ENCODE results near the gene DERL3. TPM values are rescaled to one million over a fixed set of nuclear protein-coding genes. Genes with fewer than 3 reads are reported as not detected.
A peak's percentile ranks its signal among the peaks of the same experiment; 100 is the strongest.

DERL3 gene
- total RNA-seq, 5 donors from 2014 or later (not counting 1 experiment from before 2014, with no cell fraction given), result 1.2 to 3.9 (median 2.8) TPM

- H3K27ac ChIP-seq (ENCODE audit: low read length), result no peak overlapping the region
- H3K36me3 ChIP-seq (ENCODE audit: control insufficient read depth in 2 of 2, extremely low read depth in 1 of 2, insufficient read depth in 1 of 2, low read length in 1 of 2), result no peaks in the 10 kb centered on the region
- H3K9me3 ChIP-seq, result no peaks in the 10 kb centered on the region
- 30% methylated on average over 54 of the region's 62 CpGs for WGBS (ENCODE audit: insufficient coverage)
- H3K36me3 Mint-ChIP-seq, result no peaks in the 10 kb centered on the region
- DNase-seq (peak; percentile 55 to 90 (median 78)), ATAC-seq (replicated peaks in 1 of 4) (peak; percentile 87 to 94 (median 90))
- H3K4me3 ChIP-seq (ENCODE audit: control insufficient read depth in 1 of 2, extremely low read depth in 1 of 2, low read length in 1 of 2), result no peak overlapping the region
- peaks cover 0 to 16% of the 10 kb centered on the region in 2 experiments for H3K27me3 ChIP-seq (replicated peaks in 1 of 2; ENCODE audit: control insufficient read depth in 2 of 2, extremely low read depth in 1 of 2, insufficient read depth in 2 of 2, low read length in 1 of 2)
- H3K9me3 Mint-ChIP-seq, result no peaks in the 10 kb centered on the region
- no peak overlapping the region for H3K27ac Mint-ChIP-seq
- ChIA-PET POLR2A (no interaction called here), CTCF (interaction anchor here in 1 of 2 donors (0.8 to 1.6 kb wide), 2 partner anchors 8 to 78 kb away, joined by 4 to 7 read pairs; partner anchors contain the start of gene SLC2A11)
- H3K27me3 Mint-ChIP-seq, result peaks cover 0 to 4% of the 10 kb centered on the region in 2 donors
- no peak overlapping the region for H3K4me3 Mint-ChIP-seq
- peaks cover 0 to 5% (median 3%) of the 10 kb centered on the region in 3 donors for H3K4me1 Mint-ChIP-seq
- H3K4me1 ChIP-seq (ENCODE audit: control insufficient read depth in 1 of 2, extremely low read depth in 1 of 2, insufficient read depth in 2 of 2, low read length in 2 of 2), result peaks cover 0 to 13% of the 10 kb centered on the region in 2 experiments
Measured at GRCh38 chr22:23849009-23850006, 10.5 kb upstream of the DERL3 start.

GRCh38 chr22:23847991-23848864 is 9.4 kb upstream of the DERL3 start:
- ChIA-PET CTCF (interaction anchor here (0.7 to 1.6 kb wide), 4 partner anchors 8 to 171 kb away, joined by 3 to 7 read pairs (median 4); partner anchors contain the start of genes DERL3 (in 1 of the 2) and SLC2A11 (in 1 of the 2)), POLR2A (no interaction called here)
- 88% methylated on average over 18 of the region's 24 CpGs for WGBS (ENCODE audit: insufficient coverage)
- Histone ChIP-seq H3K27ac (ENCODE audit: low read length) (no peak overlapping the region), H3K4me3 (ENCODE audit: control insufficient read depth in 1 of 2, extremely low read depth in 1 of 2, low read length in 1 of 2) (no peak overlapping the region), H3K4me1 (ENCODE audit: control insufficient read depth in 1 of 2, extremely low read depth in 1 of 2, insufficient read depth in 2 of 2, low read length in 2 of 2) (peaks cover 0 to 13% of the 10 kb centered on the region in 2 experiments), H3K9me3 (no peaks in the 10 kb centered on the region), H3K36me3 (ENCODE audit: control insufficient read depth in 2 of 2, extremely low read depth in 1 of 2, insufficient read depth in 1 of 2, low read length in 1 of 2) (no peaks in the 10 kb centered on the region), H3K27me3 (replicated peaks in 1 of 2; ENCODE audit: control insufficient read depth in 2 of 2, extremely low read depth in 1 of 2, insufficient read depth in 2 of 2, low read length in 1 of 2) (peaks cover 0 to 16% of the 10 kb centered on the region in 2 experiments)
- Mint-ChIP-seq H3K9me3 (no peaks in the 10 kb centered on the region), H3K27me3 (peaks cover 0 to 4% of the 10 kb centered on the region in 2 donors), H3K36me3 (no peaks in the 10 kb centered on the region), H3K4me1 (peaks cover 0 to 5% (median 3%) of the 10 kb centered on the region in 3 donors), H3K4me3 (no peak overlapping the region), H3K27ac (no peak overlapping the region)
- DNase-seq, result no peak
- no peak for ATAC-seq (replicated peaks in 1 of 4)

GRCh38 chr22:23847310-23847920 is 8.6 kb upstream of the DERL3 start:
- H3K4me3 ChIP-seq (ENCODE audit: control insufficient read depth in 1 of 2, extremely low read depth in 1 of 2, low read length in 1 of 2), result no peak overlapping the region
- no peak for ATAC-seq (replicated peaks in 1 of 4)

GRCh38 chr22:23846081-23846469 is 7.3 kb upstream of the DERL3 start:
- peaks cover 0 to 13% of the 10 kb centered on the region in 2 experiments for H3K4me1 ChIP-seq (ENCODE audit: control insufficient read depth in 1 of 2, extremely low read depth in 1 of 2, insufficient read depth in 2 of 2, low read length in 2 of 2)
- H3K36me3 ChIP-seq (ENCODE audit: control insufficient read depth in 2 of 2, extremely low read depth in 1 of 2, insufficient read depth in 1 of 2, low read length in 1 of 2), result no peaks in the 10 kb centered on the region
- Mint-ChIP-seq H3K27ac (no peak overlapping the region), H3K4me1 (peaks cover 0 to 5% (median 3%) of the 10 kb centered on the region in 3 donors), H3K9me3 (no peaks in the 10 kb centered on the region), H3K4me3 (no peak overlapping the region), H3K36me3 (no peaks in the 10 kb centered on the region), H3K27me3 (peaks cover 0 to 3% of the 10 kb centered on the region in 2 donors)
- no peak overlapping the region for H3K27ac ChIP-seq (ENCODE audit: low read length)
- CTCF ChIA-PET, result interaction anchor here (0.6 to 1.2 kb wide), 3 partner anchors 11 to 259 kb away, joined by 3 read pairs; partner anchors contain the start of gene SLC2A11 (in 1 of the 2)
- WGBS (ENCODE audit: insufficient coverage), result 81% methylated on average over 4 of the region's 7 CpGs
- peaks cover 0 to 18% of the 10 kb centered on the region in 2 experiments for H3K27me3 ChIP-seq (replicated peaks in 1 of 2; ENCODE audit: control insufficient read depth in 2 of 2, extremely low read depth in 1 of 2, insufficient read depth in 2 of 2, low read length in 1 of 2)
- no peak overlapping the region for H3K4me3 ChIP-seq (ENCODE audit: control insufficient read depth in 1 of 2, extremely low read depth in 1 of 2, low read length in 1 of 2)
- no peaks in the 10 kb centered on the region for H3K9me3 ChIP-seq
- no peak for ATAC-seq (replicated peaks in 1 of 4)
- DNase-seq, result no peak
- POLR2A ChIA-PET, result no interaction called here

More at GRCh38 chr22:23847310-23847920, 8.6 kb upstream of the DERL3 start:
- Histone ChIP-seq H3K9me3 (no peaks in the 10 kb centered on the region), H3K27me3 (replicated peaks in 1 of 2; ENCODE audit: control insufficient read depth in 2 of 2, extremely low read depth in 1 of 2, insufficient read depth in 2 of 2, low read length in 1 of 2) (peaks cover 0 to 16% of the 10 kb centered on the region in 2 experiments), H3K4me1 (ENCODE audit: control insufficient read depth in 1 of 2, extremely low read depth in 1 of 2, insufficient read depth in 2 of 2, low read length in 2 of 2) (peaks cover 0 to 13% of the 10 kb centered on the region in 2 experiments), H3K36me3 (ENCODE audit: control insufficient read depth in 2 of 2, extremely low read depth in 1 of 2, insufficient read depth in 1 of 2, low read length in 1 of 2) (no peaks in the 10 kb centered on the region), H3K27ac (ENCODE audit: low read length) (no peak overlapping the region)
- ChIA-PET CTCF (interaction anchor here in 1 of 2 donors (0.7 kb wide), 1 partner anchor 9 kb away, joined by 4 read pairs; the partner anchor contains the start of gene DERL3), POLR2A (no interaction called here)
- Mint-ChIP-seq H3K9me3 (no peaks in the 10 kb centered on the region), H3K27me3 (peaks cover 0 to 4% of the 10 kb centered on the region in 2 donors), H3K4me3 (no peak overlapping the region), H3K36me3 (no peaks in the 10 kb centered on the region), H3K27ac (no peak overlapping the region), H3K4me1 (peaks cover 0 to 5% (median 3%) of the 10 kb centered on the region in 3 donors)
- DNase-seq, result no peak
- WGBS (ENCODE audit: insufficient coverage), result 100% methylated on average over 10 of the region's 18 CpGs

GRCh38 chr22:23845265-23846080 is 6.7 kb upstream of the DERL3 start:
- CTCF ChIA-PET, result interaction anchor here (0.6 to 1.2 kb wide), 3 partner anchors 12 to 260 kb away, joined by 3 read pairs; partner anchors contain the start of gene SLC2A11 (in 1 of the 2)
- DNase-seq (no peak), ATAC-seq (replicated peaks in 1 of 4) (no peak)
- H3K9me3 Mint-ChIP-seq, result no peaks in the 10 kb centered on the region
- peaks cover 0 to 18% of the 10 kb centered on the region in 2 experiments for H3K27me3 ChIP-seq (replicated peaks in 1 of 2; ENCODE audit: control insufficient read depth in 2 of 2, extremely low read depth in 1 of 2, insufficient read depth in 2 of 2, low read length in 1 of 2)
- WGBS (ENCODE audit: insufficient coverage), result 84% methylated on average over 6 of the region's 9 CpGs
- no peaks in the 10 kb centered on the region for H3K36me3 ChIP-seq (ENCODE audit: control insufficient read depth in 2 of 2, extremely low read depth in 1 of 2, insufficient read depth in 1 of 2, low read length in 1 of 2)
- no peaks in the 10 kb centered on the region for H3K9me3 ChIP-seq
- H3K4me1 ChIP-seq (ENCODE audit: control insufficient read depth in 1 of 2, extremely low read depth in 1 of 2, insufficient read depth in 2 of 2, low read length in 2 of 2), result peaks cover 0 to 13% of the 10 kb centered on the region in 2 experiments
- no peak overlapping the region for H3K4me3 ChIP-seq (ENCODE audit: control insufficient read depth in 1 of 2, extremely low read depth in 1 of 2, low read length in 1 of 2)
- POLR2A ChIA-PET, result no interaction called here
- no peak overlapping the region for H3K27ac Mint-ChIP-seq
- peaks cover 0 to 5% (median 3%) of the 10 kb centered on the region in 3 donors for H3K4me1 Mint-ChIP-seq
- H3K4me3 Mint-ChIP-seq, result no peak overlapping the region
- H3K27me3 Mint-ChIP-seq, result no peaks in the 10 kb centered on the region
- H3K27ac ChIP-seq (ENCODE audit: low read length), result no peak overlapping the region
- H3K36me3 Mint-ChIP-seq, result no peaks in the 10 kb centered on the region

Measured in T-cell (primary cell).